Fibroblast of the aortic adventitia (primary cell): ENCODE measurements around the gene GGCT. TPM values are rescaled to one million over a fixed set of nuclear protein-coding genes. Genes with fewer than 3 reads are reported as not detected.

Experiments used
- DNase-seq: peaks from one replicate; pipeline ENCODE4 v3.0.0-alpha.2; 2010; ENCODE audit warnings: low read depth
- H3K4me3 ChIP-seq: 2 replicates; pipeline ENCODE4 v1.5.1; 2011; ENCODE audit warnings: low read depth, mild to moderate bottlenecking, control low read depth, low read length, moderate library complexity
- CTCF ChIP-seq: IDR thresholded peaks from 2 replicates; pipeline ENCODE4 v1.5.1; 2011; ENCODE audit warnings: mild to moderate bottlenecking, low read length, control low read depth, inconsistent platforms; ENCODE audit not compliant: insufficient read depth
- total RNA-seq: library from RNA; depleted of rRNA; stranded (reverse); fragments of >200 nt; gene quantifications from 2 replicates; pipeline ENCODE4 v1.2.3, GENCODE V29; 2012; ENCODE audit warnings: low replicate concordance

Gene GGCT
- total RNA-seq, result 27.3 and 47.8 TPM in 2 replicates

GRCh38 chr7:30504301-30505173 is at the start of gene GGCT:
TSS of gene GGCT (minus strand) at chr7:30504829. CDS start at chr7:30504709, 120 bp downstream.
- peak within 1 kb of the TSS; percentile 82 for H3K4me3 ChIP-seq
- TF ChIP-seq CTCF, result no peak
- peak; percentile 98 for DNase-seq

- TF ChIP-seq CTCF, result no peak
- DNase-seq, result no peak
- no peak overlapping the region for H3K4me3 ChIP-seq
These were observed 48.9 kb upstream of the GGCT start for GRCh38 chr7:30553546-30553945.

- DNase-seq, result no peak
- no peak for TF ChIP-seq CTCF
- no peak overlapping the region for H3K4me3 ChIP-seq
These were observed 48.5 kb upstream of the GGCT start for GRCh38 chr7:30553141-30553540.

- no peak overlapping the region for H3K4me3 ChIP-seq
- DNase-seq, result no peak
- TF ChIP-seq CTCF, result no peak
These were observed 47.7 kb upstream of the GGCT start for GRCh38 chr7:30552330-30552729.

- H3K4me3 ChIP-seq, result no peak overlapping the region
- no peak for TF ChIP-seq CTCF
- DNase-seq, result no peak
These were observed 45.4 kb upstream of the GGCT start for GRCh38 chr7:30549931-30550493.

- TF ChIP-seq CTCF, result peak; percentile 90
- DNase-seq, result peak; percentile 80
- no peak overlapping the region for H3K4me3 ChIP-seq
These were observed 44.2 kb upstream of the GGCT start for GRCh38 chr7:30548845-30549244.
